ENCODE measurements around the gene NARS2.

- no peak for TF ChIP-seq EZH2 (IDR thresholded peaks at IDR 0.05; ENCODE audit: low read length, missing control alignments)
- TF ChIP-seq CTCF (conservative IDR thresholded peaks at IDR 0.05 in 1 of 2, IDR thresholded peaks at IDR 0.05 in 1 of 2; ENCODE audit: low read depth in 1 of 2, low read length in 2 of 2) = no peak
These were observed 13.9 kb upstream of the NARS2 start for GRCh38 chr11:78588517-78588916.

Measured in fibroblast of lung (primary cell).